ENCODE measurements around the gene PODXL2.

PODXL2 gene

DNA sequence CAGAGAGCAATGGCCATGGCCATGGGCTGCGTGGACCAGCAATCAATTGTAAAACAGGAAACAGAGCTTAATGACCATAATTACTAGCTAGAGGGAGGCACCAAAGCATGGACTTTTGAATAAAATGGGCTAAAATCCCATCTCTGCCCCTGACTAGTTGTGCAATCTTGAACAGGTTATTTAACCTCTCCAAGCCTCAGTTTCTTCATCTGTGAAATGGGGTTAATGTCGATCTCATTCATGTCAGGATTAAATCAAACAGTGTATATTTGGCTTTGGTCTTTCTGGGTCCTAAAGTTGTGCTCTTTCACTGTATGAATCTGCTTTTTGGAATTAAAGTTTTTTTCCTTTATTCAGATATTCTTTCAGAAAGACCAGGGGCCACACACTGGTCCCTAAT lies 79.9 kb downstream of the PODXL2 start:
- Mint-ChIP-seq H3K27me3 (peaks cover 0 to 4% of the 10 kb centered on the region in 2 donors), H3K27ac (no peak overlapping the region), H3K4me3 (no peak overlapping the region), H3K36me3 (peaks cover 27 to 40% of the 10 kb centered on the region in 2 donors), H3K4me1 (peaks cover 0 to 1% of the 10 kb centered on the region in 2 donors), H3K9me3 (peaks cover 2 to 4% of the 10 kb centered on the region in 2 donors)
- DNase-seq = no peak
- no peak for ATAC-seq (replicated peaks)

GRCh38 chr3:127709320-127710060 lies 80.5 kb downstream of the PODXL2 start:
- no peak for DNase-seq
- Mint-ChIP-seq H3K4me3 (no peak overlapping the region), H3K27me3 (peaks cover 0 to 4% of the 10 kb centered on the region in 2 donors), H3K27ac (no peak overlapping the region), H3K36me3 (peaks cover 23 to 36% of the 10 kb centered on the region in 2 donors), H3K4me1 (peaks cover 0 to 1% of the 10 kb centered on the region in 2 donors), H3K9me3 (peaks cover 2 to 4% of the 10 kb centered on the region in 2 donors)
- ATAC-seq (replicated peaks) = no peak

DNA sequence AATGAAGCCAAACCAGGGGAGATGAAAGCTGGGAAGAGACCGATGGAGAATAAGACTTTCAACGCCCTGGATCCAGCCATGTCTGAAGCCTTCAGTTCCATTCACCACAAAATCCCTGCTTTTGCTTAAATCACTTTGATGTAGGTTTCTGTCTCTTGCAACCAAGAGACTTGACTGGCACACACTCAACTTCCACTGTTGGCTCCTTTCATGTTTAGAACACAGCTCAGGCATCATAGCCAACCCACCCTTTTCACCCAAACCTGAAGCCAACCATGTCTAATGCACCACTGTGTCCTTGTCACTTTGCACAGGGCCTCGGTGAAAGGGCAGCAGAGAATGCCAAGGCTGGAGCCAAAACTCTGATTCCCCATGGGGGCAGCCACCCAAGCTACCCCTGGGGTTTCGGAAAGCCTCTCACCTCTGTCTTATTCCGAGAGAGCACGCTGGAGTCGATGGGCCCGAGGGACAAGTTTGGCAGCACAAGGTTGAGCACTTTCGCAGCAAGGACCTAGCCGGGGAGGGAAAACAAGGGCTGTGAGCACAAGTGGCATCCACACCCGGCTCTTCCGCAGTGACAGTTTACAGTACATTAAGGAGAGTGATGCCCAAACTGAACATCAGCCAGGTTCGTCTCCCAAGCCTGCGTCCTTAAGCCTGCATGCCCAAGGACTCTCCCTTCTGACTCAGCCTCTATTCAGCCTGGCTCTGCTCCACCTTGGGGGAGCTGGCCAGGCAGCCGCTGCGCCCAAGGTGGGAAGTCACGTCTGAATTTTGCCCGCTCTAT lies 81.4 kb downstream of the PODXL2 start:
- H3K4me3 Mint-ChIP-seq = no peak overlapping the region
- ATAC-seq (replicated peaks) (no peak), DNase-seq (no peak)
- peaks cover 22 to 35% of the 10 kb centered on the region in 2 donors for H3K36me3 Mint-ChIP-seq
- no peaks in the 10 kb centered on the region for H3K27me3 Mint-ChIP-seq
- H3K27ac Mint-ChIP-seq = no peak overlapping the region
- no peaks in the 10 kb centered on the region for H3K9me3 Mint-ChIP-seq
- H3K4me1 Mint-ChIP-seq = peaks cover 0 to 1% of the 10 kb centered on the region in 2 donors

DNA sequence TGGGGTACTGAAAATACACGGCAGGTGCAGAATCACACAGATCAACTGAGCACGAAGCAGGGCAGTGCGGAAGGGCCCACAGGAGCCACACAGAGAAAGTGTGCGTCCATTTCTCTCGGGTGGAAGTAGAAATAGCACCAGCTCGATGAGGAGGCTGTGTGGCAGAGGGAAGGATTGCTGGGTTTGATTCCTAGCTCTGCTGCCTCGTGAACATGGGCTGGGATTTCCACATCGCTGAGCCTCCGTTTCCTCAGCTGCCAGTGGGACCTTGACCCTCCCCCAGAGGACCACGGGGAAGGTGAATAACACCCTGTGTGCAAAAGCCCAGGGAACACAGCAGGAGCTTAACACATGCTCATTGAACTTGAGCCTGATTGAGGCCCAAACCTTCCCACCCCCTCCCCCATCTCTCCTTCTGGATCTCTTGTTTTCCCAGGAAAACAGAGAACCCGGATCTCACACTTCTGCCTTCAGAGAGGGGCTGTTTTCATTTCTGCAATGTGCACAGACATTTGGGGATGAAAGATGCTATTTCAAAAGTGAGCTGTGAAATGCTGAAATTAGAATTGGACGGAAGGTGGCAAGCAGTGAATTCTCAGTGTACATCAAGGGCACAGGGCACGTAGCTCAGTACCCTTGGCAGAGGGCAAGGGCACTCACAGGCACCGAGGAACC lies 82.2 kb downstream of the PODXL2 start:
- H3K4me3 Mint-ChIP-seq = no peak overlapping the region
- DNase-seq (no peak), ATAC-seq (replicated peaks) (no peak)
- peaks cover 0 to 1% of the 10 kb centered on the region in 2 donors for H3K4me1 Mint-ChIP-seq
- H3K27ac Mint-ChIP-seq = peak overlapping the region; percentile 20
- peaks cover 23 to 31% of the 10 kb centered on the region in 2 donors for H3K36me3 Mint-ChIP-seq
- no peaks in the 10 kb centered on the region for H3K27me3 Mint-ChIP-seq
- H3K9me3 Mint-ChIP-seq = no peaks in the 10 kb centered on the region

DNA sequence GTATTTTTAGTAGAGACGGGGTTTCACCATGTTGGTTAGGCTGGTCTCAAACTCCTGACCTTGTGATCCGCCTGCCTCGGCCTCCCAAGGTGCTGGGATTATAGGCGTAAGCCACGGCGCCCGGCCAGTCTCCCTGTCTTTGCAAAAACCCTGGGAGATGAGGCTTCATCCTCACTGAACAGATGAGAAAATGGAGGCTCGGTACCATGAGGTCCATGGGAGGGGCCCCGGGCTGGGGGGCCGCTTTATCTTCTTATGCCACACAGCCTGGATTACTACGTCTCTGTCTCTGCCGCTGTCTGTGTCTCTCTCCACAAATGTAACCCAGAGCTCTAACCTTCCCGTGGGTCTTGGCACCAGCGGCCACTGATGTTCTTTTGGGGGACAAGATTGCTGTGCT lies 82.9 kb downstream of the PODXL2 start:
- Mint-ChIP-seq H3K9me3 (no peaks in the 10 kb centered on the region), H3K27ac (no peak overlapping the region), H3K4me3 (no peak overlapping the region), H3K4me1 (peaks cover 0 to 1% of the 10 kb centered on the region in 2 donors), H3K27me3 (no peaks in the 10 kb centered on the region), H3K36me3 (peaks cover 23 to 27% of the 10 kb centered on the region in 2 donors)
- no peak for ATAC-seq (replicated peaks)
- DNase-seq = no peak

DNA sequence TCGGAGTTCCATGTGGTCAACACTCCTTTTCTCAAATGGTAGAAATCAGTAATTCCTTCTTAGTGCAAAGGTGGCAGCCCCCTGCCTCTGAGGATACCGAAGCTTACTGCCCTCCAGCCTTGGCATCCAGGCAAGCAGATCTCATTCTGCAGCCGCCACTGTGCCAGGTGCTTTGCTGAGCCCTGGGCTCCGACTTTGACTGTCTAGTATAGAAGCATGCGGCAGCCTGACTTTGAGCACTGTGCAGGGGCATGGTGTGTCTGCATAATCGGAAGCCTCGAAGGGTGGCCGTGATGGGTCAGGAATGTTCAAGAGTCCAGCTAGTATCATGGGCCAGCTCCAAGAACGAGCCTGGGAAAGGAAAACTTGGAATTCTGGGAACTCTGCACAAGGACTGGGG lies 83.5 kb downstream of the PODXL2 start:
- peaks cover 23 to 27% of the 10 kb centered on the region in 2 donors for H3K36me3 Mint-ChIP-seq
- H3K4me1 Mint-ChIP-seq = peaks cover 0 to 1% of the 10 kb centered on the region in 2 donors
- no peaks in the 10 kb centered on the region for H3K27me3 Mint-ChIP-seq
- no peaks in the 10 kb centered on the region for H3K9me3 Mint-ChIP-seq
- DNase-seq = no peak
- ATAC-seq (replicated peaks) = no peak
- no peak overlapping the region for H3K4me3 Mint-ChIP-seq
- no peak overlapping the region for H3K27ac Mint-ChIP-seq

GRCh38 chr3:127712881-127713771 lies 84.1 kb downstream of the PODXL2 start:
- no peak overlapping the region for H3K27ac Mint-ChIP-seq

GRCh38 chr3:127714125-127714571 lies 85.2 kb downstream of the PODXL2 start:
- Mint-ChIP-seq H3K36me3 (peaks cover 25 to 27% of the 10 kb centered on the region in 2 donors), H3K4me1 (peaks cover 0 to 1% of the 10 kb centered on the region in 2 donors), H3K4me3 (no peak overlapping the region), H3K9me3 (no peaks in the 10 kb centered on the region), H3K27ac (no peak overlapping the region), H3K27me3 (no peaks in the 10 kb centered on the region)
- no peak for ATAC-seq (replicated peaks)
- DNase-seq = no peak

More at GRCh38 chr3:127712881-127713771, 84.1 kb downstream of the PODXL2 start:
- Mint-ChIP-seq H3K27me3 (no peaks in the 10 kb centered on the region), H3K4me3 (no peak overlapping the region), H3K36me3 (peaks cover 23 to 27% of the 10 kb centered on the region in 2 donors), H3K9me3 (no peaks in the 10 kb centered on the region), H3K4me1 (peaks cover 0 to 1% of the 10 kb centered on the region in 2 donors)
- ATAC-seq (replicated peaks) (no peak), DNase-seq (no peak)

- ATAC-seq (replicated peaks) (no peak), DNase-seq (no peak)
- H3K4me1 Mint-ChIP-seq = peaks cover 0 to 1% of the 10 kb centered on the region in 2 donors
- H3K36me3 Mint-ChIP-seq = peaks cover 24 to 25% of the 10 kb centered on the region in 2 donors
- no peak overlapping the region for H3K27ac Mint-ChIP-seq
- no peaks in the 10 kb centered on the region for H3K27me3 Mint-ChIP-seq
- H3K9me3 Mint-ChIP-seq = no peaks in the 10 kb centered on the region
- no peak overlapping the region for H3K4me3 Mint-ChIP-seq
Measured at GRCh38 chr3:127714866-127715265, 85.9 kb downstream of the PODXL2 start.

GRCh38 chr3:127715532-127715931 lies 86.5 kb downstream of the PODXL2 start:
- no peak for ATAC-seq (replicated peaks)

GRCh38 chr3:127716384-127716783 lies 87.4 kb downstream of the PODXL2 start:
- DNase-seq = no peak
- Mint-ChIP-seq H3K27me3 (no peaks in the 10 kb centered on the region), H3K4me3 (no peak overlapping the region), H3K9me3 (no peaks in the 10 kb centered on the region), H3K4me1 (peaks cover 0 to under 1% of the 10 kb centered on the region in 2 donors), H3K36me3 (peaks cover 22% of the 10 kb centered on the region in 2 donors), H3K27ac (no peak overlapping the region)
- ATAC-seq (replicated peaks) = no peak

More at GRCh38 chr3:127715532-127715931, 86.5 kb downstream of the PODXL2 start:
- H3K27ac Mint-ChIP-seq = no peak overlapping the region
- no peaks in the 10 kb centered on the region for H3K27me3 Mint-ChIP-seq
- H3K4me3 Mint-ChIP-seq = no peak overlapping the region
- DNase-seq = no peak
- H3K36me3 Mint-ChIP-seq = peaks cover 21 to 22% of the 10 kb centered on the region in 2 donors
- H3K9me3 Mint-ChIP-seq = no peaks in the 10 kb centered on the region
- peaks cover 0 to 1% of the 10 kb centered on the region in 2 donors for H3K4me1 Mint-ChIP-seq

DNA sequence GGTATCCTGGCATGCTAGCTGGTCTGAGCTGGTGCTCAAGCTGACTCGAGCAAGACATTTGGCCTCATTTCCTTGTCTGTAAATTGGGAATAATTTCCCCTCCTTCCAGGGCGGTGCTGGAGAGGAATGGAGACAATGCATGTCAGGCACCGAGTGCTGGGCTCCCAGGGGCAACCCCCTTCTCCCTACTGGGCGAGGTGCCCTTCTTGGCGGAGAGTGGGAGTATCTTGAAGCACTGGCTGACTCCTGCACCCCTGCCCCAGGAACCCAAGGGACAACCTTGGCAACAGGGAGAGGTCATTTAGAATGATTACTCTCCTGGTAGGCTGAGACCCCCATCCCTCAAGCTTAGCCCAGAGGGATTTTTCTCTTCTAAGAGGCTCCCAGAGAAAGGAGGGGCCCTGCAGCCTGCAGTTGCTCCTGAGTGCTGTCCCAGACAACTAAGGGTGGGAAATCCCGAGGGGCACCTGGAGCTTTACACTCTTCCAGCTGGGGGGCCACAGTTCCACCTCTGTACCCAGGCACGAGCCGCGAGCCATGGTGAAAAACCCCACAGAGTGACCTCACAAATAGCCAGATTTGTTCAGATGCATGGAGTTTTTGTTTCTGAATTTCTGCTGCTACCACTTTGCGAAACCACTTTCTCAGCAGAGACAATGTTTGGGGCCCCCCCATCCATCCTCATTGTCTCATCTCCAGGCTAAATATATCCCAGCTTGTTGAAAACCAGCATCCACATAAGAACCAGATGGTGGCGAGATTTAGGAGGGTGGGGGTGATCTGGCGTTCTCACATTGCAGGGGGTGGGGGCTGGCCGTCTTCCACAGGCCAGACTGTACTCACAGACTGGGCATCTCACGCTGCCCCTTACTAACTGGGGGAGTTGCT lies 88.6 kb downstream of the PODXL2 start:
- ATAC-seq (replicated peaks) (no peak), DNase-seq (no peak)
- H3K36me3 Mint-ChIP-seq = peaks cover 16 to 18% of the 10 kb centered on the region in 2 donors
- no peak overlapping the region for H3K27ac Mint-ChIP-seq
- no peaks in the 10 kb centered on the region for H3K4me1 Mint-ChIP-seq
- no peaks in the 10 kb centered on the region for H3K27me3 Mint-ChIP-seq
- H3K9me3 Mint-ChIP-seq = no peaks in the 10 kb centered on the region
- no peak overlapping the region for H3K4me3 Mint-ChIP-seq
